Activated T-cell treated with anti-CD3 and anti-CD28 coated beads for 4 hours (primary cell): ENCODE results near the gene PPID.
"Not testable (repeated sequence)": the region's sequence is repeated elsewhere in the genome, so short reads cannot be mapped to it uniquely, and the experiment has no call there.

Source experiments
- DNase-seq: peaks from one replicate; pipeline ENCODE4 v3.0.0-alpha.2; 2020

The PPID gene

GRCh38 chr4:158729716-158730559, 6.7 kb upstream of the PPID start:
- DNase-seq, result peak; percentile 19

- no peak for DNase-seq
Observed at GRCh38 chr4:158728236-158728635, 5.0 kb upstream of the PPID start.

GRCh38 chr4:158726633-158727032, 3.4 kb upstream of the PPID start:
- DNase-seq, result no peak

GRCh38 chr4:158724637-158725036, 1.4 kb upstream of the PPID start:
- DNase-seq, result no peak

- no peak for DNase-seq
Observed at GRCh38 chr4:158722291-158722916, 792 bp downstream of the PPID start.

- no peak for DNase-seq
Observed at GRCh38 chr4:158721680-158722079, 1.5 kb downstream of the PPID start.

- no peak for DNase-seq
Observed at GRCh38 chr4:158715802-158716201, 7.4 kb downstream of the PPID start.

GRCh38 chr4:158714937-158715336, 8.3 kb downstream of the PPID start:
- no peak for DNase-seq

- DNase-seq, result not testable (repeated sequence)
Observed at GRCh38 chr4:158712622-158713021, 10.6 kb downstream of the PPID start.

GRCh38 chr4:158710814-158711213, 12.4 kb downstream of the PPID start:
- DNase-seq, result no peak

GRCh38 chr4:158704274-158704673, 18.9 kb downstream of the PPID start:
- no peak for DNase-seq

- DNase-seq, result no peak
Observed at GRCh38 chr4:158688813-158689212, 34.4 kb downstream of the PPID start.

- DNase-seq, result no peak
Observed at GRCh38 chr4:158682066-158682465, 41.1 kb downstream of the PPID start.

- no peak for DNase-seq
Observed at GRCh38 chr4:158681629-158682028, 41.6 kb downstream of the PPID start.

GRCh38 chr4:158678767-158679166, 44.4 kb downstream of the PPID start:
- no peak for DNase-seq

GRCh38 chr4:158676076-158676475, 47.1 kb downstream of the PPID start:
- no peak for DNase-seq

- no peak for DNase-seq
Observed at GRCh38 chr4:158673633-158674032, 49.6 kb downstream of the PPID start.

- DNase-seq, result peak; percentile 90
Observed at GRCh38 chr4:158671915-158672806, 51.0 kb downstream of the PPID start, which contains the start of gene ETFDH. Gene ETFDH, plus strand, starts transcription at chr4:158672296. Its CDS starts 161 bp downstream, at chr4:158672457.

GRCh38 chr4:158671665-158671914, 51.6 kb downstream of the PPID start, which contains the start of gene C4orf46:
Gene C4orf46, minus strand, starts transcription at chr4:158671887. Its CDS starts 86 bp downstream, at chr4:158671801.
- no peak for DNase-seq

- DNase-seq, result peak; percentile 14
Observed at GRCh38 chr4:158670975-158671664, 52.1 kb downstream of the PPID start.

GRCh38 chr4:158669310-158669709, 53.9 kb downstream of the PPID start:
- DNase-seq, result no peak

GRCh38 chr4:158667651-158668198, 55.5 kb downstream of the PPID start:
- no peak for DNase-seq

GRCh38 chr4:158666892-158667291, 56.3 kb downstream of the PPID start:
- DNase-seq, result no peak
